K562 (cell line): ENCODE results near the gene TRIM31. TPM values are rescaled to one million over a fixed set of nuclear protein-coding genes. Genes with fewer than 3 reads are reported as not detected.
A peak's percentile ranks its signal among the peaks of the same experiment; 100 is the strongest.

Experiments
- ATAC-seq: fragments of 200-7000 bp; cut with Tn5 transposase; 3 replicates; pipeline ENCODE4 v1.9.1; 2020; ENCODE audit warnings: moderate library complexity
- BruUV-seq: library from RNA; stranded (reverse); fragments of 400-500 nt; replicated peaks from 2 replicates; lab custom pipeline; 2021; lab: Mats Ljungman, UMichigan
- CTCF ChIA-PET: fragments of 300-600 bp; formaldehyde crosslinking; extraction: SDS; loops from one replicate; lab custom pipeline; 2021; ENCODE audit warnings: low intra/inter-chr PET ratio; lab: Yijun Ruan, JAX
- POLR2A ChIA-PET: fragments of 300-600, 350-650 bp; sonication (Branson Sonifier 250); formaldehyde crosslinking; extraction: SDS; loops from one replicate; lab custom pipeline; 2021; ENCODE audit warnings: antibody characterized with exemption, inconsistent platforms; lab: Yijun Ruan, JAX
- DNase-seq, 4 experiments: peaks; one replicate each; pipeline versions ENCODE4 v3.0.0 to v3.0.0-alpha.2; 2011 to 2018; ENCODE audit warnings: low spot score in 3 of 4, mixed read lengths in 3 of 4; ENCODE audit errors: extremely low read depth in 1 of 4
- FAIRE-seq: peaks from 2 replicates; lab custom pipeline; 2011; peaks lifted over from hg19 to GRCh38; lab: Jason Lieb, UNC
- H2AFZ ChIP-seq: 2 replicates; pipeline ENCODE4 v1.6.0; 2011; ENCODE audit warnings: low read depth, low read length, control low read depth, inconsistent platforms
- H3K27ac ChIP-seq: fragments of 200-600 bp; 3 replicates; pipeline ENCODE4 v1.8.0; 2011; ENCODE audit warnings: low read depth, mild to moderate bottlenecking, control low read depth, inconsistent platforms, low read length, moderate library complexity, mixed read lengths; ENCODE audit errors: extremely low read depth
- H3K27me3 ChIP-seq, 2 experiments: fragments of 300-600 bp in 1 of 2; 2 replicates in 1 of 2; 3 replicates in 1 of 2; pipeline versions ENCODE4 v1.6.0 to v1.8.0; 2011; ENCODE audit warnings: inconsistent platforms in 2 of 2, low read length in 2 of 2, mild to moderate bottlenecking in 1 of 2, mixed read lengths in 1 of 2, moderate library complexity in 1 of 2; ENCODE audit not compliant: control insufficient read depth in 2 of 2, insufficient read depth in 2 of 2
- H3K36me3 ChIP-seq: fragments of 300-600 bp; 3 replicates; pipeline ENCODE4 v1.8.0; 2011; ENCODE audit warnings: mild to moderate bottlenecking, low read length, inconsistent platforms; ENCODE audit not compliant: control insufficient read depth, insufficient read depth
- H3K4me1 ChIP-seq, 2 experiments: fragments of 200-600 bp in 1 of 2; replicated peaks in 1 of 2; 2 replicates in 1 of 2; 3 replicates in 1 of 2; pipeline versions ENCODE4 v1.5.1 to v1.8.0; 2011; ENCODE audit warnings: inconsistent platforms in 2 of 2, low read length in 2 of 2, mild to moderate bottlenecking in 1 of 2, mixed read lengths in 1 of 2, moderate library complexity in 1 of 2; ENCODE audit not compliant: control insufficient read depth in 2 of 2, insufficient read depth in 2 of 2
- H3K4me2 ChIP-seq: 2 replicates; pipeline ENCODE4 v1.6.1; 2011; ENCODE audit warnings: low read length, control low read depth, inconsistent platforms, mixed read lengths; ENCODE audit not compliant: insufficient read depth
- H3K4me3 ChIP-seq: fragments of 200-600 bp; sonication (generic), shearing (Covaris generic); 2 replicates; pipeline ENCODE4 v1.5.1; 2016; ENCODE audit warnings: control low read depth, inconsistent platforms
- H3K79me2 ChIP-seq: fragments of 200-600 bp; 3 replicates; pipeline ENCODE4 v1.8.0; 2011; ENCODE audit warnings: low read length, inconsistent platforms; ENCODE audit not compliant: control insufficient read depth, insufficient read depth
- H3K9ac ChIP-seq, 2 experiments: 2 replicates each; pipeline versions ENCODE4 v1.6.0 to v1.6.1; 2011; ENCODE audit warnings: low read depth in 2 of 2, low read length in 2 of 2, control low read depth in 1 of 2, inconsistent platforms in 1 of 2, mild to moderate bottlenecking in 1 of 2, mixed read lengths in 1 of 2; ENCODE audit not compliant: insufficient read depth in 1 of 2
- H3K9me1 ChIP-seq: one replicate; pipeline ENCODE4 v1.6.0; 2011; ENCODE audit warnings: inconsistent platforms, mild to moderate bottlenecking, low read length, moderate library complexity; ENCODE audit not compliant: control insufficient read depth, insufficient read depth
- H3K9me3 ChIP-seq: replicated peaks from 2 replicates; pipeline ENCODE4 v1.5.1; 2011; ENCODE audit warnings: low read depth, low read length, inconsistent platforms; ENCODE audit not compliant: control insufficient read depth, insufficient read depth
- H4K20me1 ChIP-seq: replicated peaks from 2 replicates; pipeline ENCODE4 v1.6.1; 2011; ENCODE audit warnings: low read length, inconsistent platforms, mixed read lengths; ENCODE audit not compliant: control insufficient read depth, insufficient read depth
- ATF1 ChIP-seq, 2 experiments: fragments of 450-650 bp in 1 of 2; IDR thresholded peaks; 2 replicates each; pipeline ENCODE4 v1.6.1; 2016; ENCODE audit warnings: missing compliant biosample characterization in 1 of 2, missing genetic modification characterization in 1 of 2
- ATF7 ChIP-seq: fragments of 450-650 bp; IDR thresholded peaks from 2 replicates; pipeline ENCODE4 v1.7.1; 2014; ENCODE audit warnings: mild to moderate bottlenecking, moderate library complexity
- ETV5 ChIP-seq: sonication (generic); formaldehyde crosslinking; IDR thresholded peaks from 2 replicates; pipeline ENCODE4 v1.4.0; 2020; ENCODE audit warnings: low read depth, mild to moderate bottlenecking, missing genetic modification reagents
- POLR2A ChIP-seq: fragments of 450-650 bp; conservative IDR thresholded peaks from 2 replicates; pipeline ENCODE4 v1.6.1; 2016
- RB1 ChIP-seq: fragments of 450-650 bp; IDR thresholded peaks from 2 replicates; pipeline ENCODE4 v1.6.1; 2017; ENCODE audit warnings: low read depth, mild to moderate bottlenecking
- RBFOX2 ChIP-seq: fragments of 200-400 bp; formaldehyde crosslinking; IDR thresholded peaks from 2 replicates; pipeline ENCODE4 v1.6.1; 2017; ENCODE audit warnings: low read depth, mild to moderate bottlenecking, low read length, moderate library complexity
- TEAD1 ChIP-seq, 2 experiments: fragments of 450-650 bp in 1 of 2; sonication (generic) in 1 of 2; formaldehyde crosslinking; IDR thresholded peaks; 2 replicates each; pipeline versions ENCODE4 v1.4.0 to v1.8.0; 2020 to 2022; ENCODE audit warnings: mild to moderate bottlenecking in 2 of 2, missing genetic modification reagents in 1 of 2
- ZFX ChIP-seq: sonication (generic); formaldehyde crosslinking; IDR thresholded peaks from 2 replicates; pipeline ENCODE4 v1.8.0; 2022; ENCODE audit warnings: mild to moderate bottlenecking, missing genetic modification reagents, moderate library complexity
- WGBS: fragments of 100-300 bp; shearing (Covaris generic); methylation state at CpG from one replicate; pipeline ENCODE4 v1.1.6; 2016; ENCODE audit warnings: low coverage, mixed read lengths; ENCODE audit not compliant: insufficient coverage; ENCODE audit errors: missing lambda C conversion rate; 5-methylcytosine and 5-hydroxymethylcytosine counted together
- in situ Hi-C: fragments of 300-500 bp; cut with MboI; formaldehyde crosslinking; loops from 4 replicates; pipeline ENCODE4 v1.15.0; 2018; ENCODE audit warnings: inconsistent platforms, mixed read lengths
- intact Hi-C: fragments of 100-400 bp; cut with micrococcal nuclease; formaldehyde crosslinking; loops from 2 replicates; pipeline ENCODE4 v1.14.2; 2022
- polyA plus RNA-seq, 8 experiments: library from polyadenylated mRNA; depleted of rRNA in 4 of 8; stranded (reverse) in 5 of 8; unstranded in 3 of 8; fragments of >200 nt; fragmentation: Nextera tagmentation in 2 of 8; fragmentation: Illumina TruSeq in 1 of 8; extraction: Ambion mirVana in 2 of 8; extraction: Trizol in 1 of 8; gene quantifications; 2 replicates each; pipeline versions ENCODE4 v1.2.1 to v1.2.3, GENCODE V29; 2011 to 2014; ENCODE audit warnings: inconsistent platforms in 1 of 8, missing spikeins in 1 of 8
- total RNA-seq, 7 experiments: library from RNA; depleted of rRNA in 6 of 7; stranded (reverse); fragments of >200 nt in 6 of 7; fragmentation: Illumina TruSeq in 2 of 7; extraction: Trizol in 2 of 7; gene quantifications; 2 replicates each; pipeline versions ENCODE4 v1.2.1 to v1.2.3, GENCODE V29; 2011 to 2021; ENCODE audit warnings: low replicate concordance in 1 of 7
- TF ChIP-seq, protein P1 (sequence below): sonication (generic); formaldehyde crosslinking; IDR thresholded peaks from 2 replicates; pipeline ENCODE4 v1.9.0; 2022; ENCODE audit warnings: mild to moderate bottlenecking, missing genetic modification reagents
- TF ChIP-seq, protein P2 (sequence below): sonication (generic); formaldehyde crosslinking; IDR thresholded peaks from 2 replicates; pipeline ENCODE4 v1.5.0; 2020; ENCODE audit warnings: missing genetic modification reagents
- TF ChIP-seq, protein P3 (sequence below): fragments of 250-450 bp; sonication (Bioruptor Pico); IDR thresholded peaks from 2 replicates; pipeline ENCODE4 v1.9.0; 2021; ENCODE audit warnings: mild to moderate bottlenecking, inconsistent platforms
- TF ChIP-seq, protein P4 (sequence below): IDR thresholded peaks from 2 replicates; pipeline ENCODE4 v1.6.1; 2011; ENCODE audit warnings: borderline replicate concordance, low read depth, mild to moderate bottlenecking, moderate library complexity, low read length; ENCODE audit not compliant: insufficient read depth, poor library complexity, severe bottlenecking
- TF ChIP-seq, protein P5 (sequence below): sonication (generic); formaldehyde crosslinking; IDR thresholded peaks from 2 replicates; pipeline ENCODE4 v1.8.0; 2022; ENCODE audit warnings: mild to moderate bottlenecking, missing genetic modification reagents

Gene TRIM31
- total and polyA plus RNA-seq, 9 of the 15 experiments (the other 6 are each of a cell fraction or from before 2014, with no cell fraction given), result not detected

DNA sequence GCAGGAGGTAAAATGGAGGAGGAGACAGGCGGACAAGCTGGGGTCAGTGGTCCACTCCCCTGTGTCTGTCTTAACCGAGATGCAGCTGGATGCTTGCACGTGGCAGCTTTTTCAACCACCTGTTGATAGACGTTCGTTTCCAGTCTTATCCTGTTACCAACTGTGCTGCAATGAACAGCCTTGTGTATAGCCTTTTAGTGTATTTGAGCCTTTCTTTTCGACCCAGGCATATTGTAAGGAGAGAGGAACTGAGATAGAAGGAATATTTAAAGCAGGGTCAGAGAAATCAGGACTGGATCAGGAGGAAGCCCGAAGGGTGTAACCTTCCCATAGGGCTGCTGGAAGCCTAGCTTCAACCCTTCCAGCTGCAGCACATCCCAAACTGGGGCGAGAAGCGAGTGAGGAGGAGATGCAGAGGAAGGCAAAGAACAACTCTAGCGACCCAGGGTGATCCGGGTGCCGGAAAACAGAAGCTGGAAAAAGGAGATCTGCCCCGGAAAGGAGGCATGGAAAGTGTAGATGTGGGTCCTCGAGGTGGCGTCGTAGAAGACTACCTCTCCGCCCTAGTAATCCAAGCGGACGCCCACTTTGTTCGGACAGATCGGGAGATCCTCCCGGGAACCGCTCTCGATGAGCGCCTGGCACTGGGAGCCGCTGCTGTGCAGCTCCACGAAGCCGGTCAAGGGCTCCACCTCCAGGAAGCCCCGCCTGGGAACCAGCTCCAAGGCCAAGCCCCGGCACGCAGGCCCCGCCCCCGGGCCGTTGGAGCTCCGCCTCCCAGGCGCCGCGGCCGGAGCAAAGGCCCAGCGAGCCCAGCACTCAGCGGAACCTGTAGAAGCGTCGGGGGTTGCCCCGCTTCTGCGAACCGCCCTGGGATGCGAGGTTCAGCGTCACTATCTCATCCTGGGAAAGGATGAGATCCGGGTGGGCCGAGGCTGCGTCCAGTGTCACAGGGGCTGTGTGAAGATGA lies 11.2 kb downstream of the TRIM31 start:
- Histone ChIP-seq H3K4me1 (peaks cover 35 to 45% of the 10 kb centered on the region in 2 experiments), H3K9me1 (no peaks in the 10 kb centered on the region), H3K9me3 (no peaks in the 10 kb centered on the region), H4K20me1 (no peaks in the 10 kb centered on the region), H2AFZ (peak overlapping the region; percentile 98), H3K36me3 (no peaks in the 10 kb centered on the region), H3K4me2 (peak overlapping the region; percentile 86), H3K4me3 (peak overlapping the region; percentile 35), H3K27ac (no peak overlapping the region), H3K79me2 (no peaks in the 10 kb centered on the region), H3K9ac (peak overlapping the region; percentile 40 to 84), H3K27me3 (peaks cover 11 to 25% of the 10 kb centered on the region in 2 experiments; a peak in 4 of 5 replicates)
- FAIRE-seq, result peak; percentile 70
- ChIA-PET POLR2A (interaction anchor here (0.7 to 1.0 kb wide), 4 partner anchors 10 to 30 kb away, joined by 3 to 5 read pairs (median 3); no protein-coding TSS in a partner anchor), CTCF (interaction anchor here (1.7 to 4.2 kb wide), 3 partner anchors 29 to 295 kb away, joined by 6 to 66 read pairs (median 6); no protein-coding TSS in a partner anchor)
- peak; percentile 92 to 95 (median 94) for DNase-seq
- in situ Hi-C loops (no loop called here), intact Hi-C loops (loop anchor here (2.0 to 10.0 kb wide), 3 partner anchors 35 to 296 kb away; partner anchors contain the start of gene PPP1R11)
- no TSS peak for BruUV-seq
- WGBS, result 3% methylated on average over 43 of the region's 51 CpGs
- ATAC-seq, result peak; percentile 97
- TF ChIP-seq ATF7 (peak; percentile 39; the same call in 1 of the 2 replicates), ETV5 (CRISPR knock-in tag) (0 out of 2 replicates have a peak, but pooled peaks have one; percentile 40), TEAD1 (CRISPR knock-in tag; IDR thresholded peaks at IDR 0.05) (0 out of 4 replicates have a peak, but pooled peaks of 1 of the 2 experiments have one; percentile 26), RBFOX2 (peak; percentile 72), ATF1 (CRISPR knock-in tag; IDR thresholded peaks at IDR 0.05) (no peak), ATF1 (tag; IDR thresholded peaks at IDR 0.05) (peak; percentile 17), RB1 (peak; percentile 41; the same call in 1 of the 2 replicates), POLR2A (peak; percentile 51; the same call in 1 of the 2 replicates), ZFX (CRISPR knock-in tag) (peak; percentile 78)
- TF ChIP-seq, protein P1, sequence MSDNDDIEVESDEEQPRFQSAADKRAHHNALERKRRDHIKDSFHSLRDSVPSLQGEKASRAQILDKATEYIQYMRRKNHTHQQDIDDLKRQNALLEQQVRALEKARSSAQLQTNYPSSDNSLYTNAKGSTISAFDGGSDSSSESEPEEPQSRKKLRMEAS (CRISPR knock-in tag), result peak; percentile 2; the same call in 1 of the 2 replicates
- TF ChIP-seq, protein P2, sequence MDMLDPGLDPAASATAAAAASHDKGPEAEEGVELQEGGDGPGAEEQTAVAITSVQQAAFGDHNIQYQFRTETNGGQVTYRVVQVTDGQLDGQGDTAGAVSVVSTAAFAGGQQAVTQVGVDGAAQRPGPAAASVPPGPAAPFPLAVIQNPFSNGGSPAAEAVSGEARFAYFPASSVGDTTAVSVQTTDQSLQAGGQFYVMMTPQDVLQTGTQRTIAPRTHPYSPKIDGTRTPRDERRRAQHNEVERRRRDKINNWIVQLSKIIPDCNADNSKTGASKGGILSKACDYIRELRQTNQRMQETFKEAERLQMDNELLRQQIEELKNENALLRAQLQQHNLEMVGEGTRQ, result no peak; the same call in 1 of the 2 replicates
- TF ChIP-seq, protein P3, sequence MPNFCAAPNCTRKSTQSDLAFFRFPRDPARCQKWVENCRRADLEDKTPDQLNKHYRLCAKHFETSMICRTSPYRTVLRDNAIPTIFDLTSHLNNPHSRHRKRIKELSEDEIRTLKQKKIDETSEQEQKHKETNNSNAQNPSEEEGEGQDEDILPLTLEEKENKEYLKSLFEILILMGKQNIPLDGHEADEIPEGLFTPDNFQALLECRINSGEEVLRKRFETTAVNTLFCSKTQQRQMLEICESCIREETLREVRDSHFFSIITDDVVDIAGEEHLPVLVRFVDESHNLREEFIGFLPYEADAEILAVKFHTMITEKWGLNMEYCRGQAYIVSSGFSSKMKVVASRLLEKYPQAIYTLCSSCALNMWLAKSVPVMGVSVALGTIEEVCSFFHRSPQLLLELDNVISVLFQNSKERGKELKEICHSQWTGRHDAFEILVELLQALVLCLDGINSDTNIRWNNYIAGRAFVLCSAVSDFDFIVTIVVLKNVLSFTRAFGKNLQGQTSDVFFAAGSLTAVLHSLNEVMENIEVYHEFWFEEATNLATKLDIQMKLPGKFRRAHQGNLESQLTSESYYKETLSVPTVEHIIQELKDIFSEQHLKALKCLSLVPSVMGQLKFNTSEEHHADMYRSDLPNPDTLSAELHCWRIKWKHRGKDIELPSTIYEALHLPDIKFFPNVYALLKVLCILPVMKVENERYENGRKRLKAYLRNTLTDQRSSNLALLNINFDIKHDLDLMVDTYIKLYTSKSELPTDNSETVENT, result 0 out of 2 replicates have a peak, but pooled peaks have one; percentile 29
- TF ChIP-seq, protein P4, sequence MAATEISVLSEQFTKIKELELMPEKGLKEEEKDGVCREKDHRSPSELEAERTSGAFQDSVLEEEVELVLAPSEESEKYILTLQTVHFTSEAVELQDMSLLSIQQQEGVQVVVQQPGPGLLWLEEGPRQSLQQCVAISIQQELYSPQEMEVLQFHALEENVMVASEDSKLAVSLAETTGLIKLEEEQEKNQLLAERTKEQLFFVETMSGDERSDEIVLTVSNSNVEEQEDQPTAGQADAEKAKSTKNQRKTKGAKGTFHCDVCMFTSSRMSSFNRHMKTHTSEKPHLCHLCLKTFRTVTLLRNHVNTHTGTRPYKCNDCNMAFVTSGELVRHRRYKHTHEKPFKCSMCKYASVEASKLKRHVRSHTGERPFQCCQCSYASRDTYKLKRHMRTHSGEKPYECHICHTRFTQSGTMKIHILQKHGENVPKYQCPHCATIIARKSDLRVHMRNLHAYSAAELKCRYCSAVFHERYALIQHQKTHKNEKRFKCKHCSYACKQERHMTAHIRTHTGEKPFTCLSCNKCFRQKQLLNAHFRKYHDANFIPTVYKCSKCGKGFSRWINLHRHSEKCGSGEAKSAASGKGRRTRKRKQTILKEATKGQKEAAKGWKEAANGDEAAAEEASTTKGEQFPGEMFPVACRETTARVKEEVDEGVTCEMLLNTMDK, result no peak
- TF ChIP-seq, protein P5, sequence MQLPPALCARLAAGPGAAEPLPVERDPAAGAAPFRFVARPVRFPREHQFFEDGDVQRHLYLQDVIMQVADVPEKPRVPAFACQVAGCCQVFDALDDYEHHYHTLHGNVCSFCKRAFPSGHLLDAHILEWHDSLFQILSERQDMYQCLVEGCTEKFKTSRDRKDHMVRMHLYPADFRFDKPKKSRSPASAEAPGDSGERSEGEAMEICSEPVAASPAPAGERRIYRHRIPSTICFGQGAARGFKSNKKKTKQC (CRISPR knock-in tag), result peak; percentile 67; the same call in 1 of the 2 replicates
